Tibial nerve (tissue), 3 donors: ENCODE data around the gene NCOR1.

ENCODE experiments used
- CTCF ChIP-seq, 5 experiments: fragments of 200-600 bp in 3 of 5; fragments of 450-650 bp in 2 of 5; sonication (generic) in 3 of 5; IDR thresholded peaks; one replicate each; pipeline ENCODE4 v1.5.1; 2016 to 2019; ENCODE audit warnings: antibody characterized with exemption in 5 of 5, mild to moderate bottlenecking in 3 of 5, moderate library complexity in 2 of 5
- POLR2A ChIP-seq, 2 donors: fragments of 450-650 bp; IDR thresholded peaks; one replicate each; pipeline ENCODE4 v1.6.1; 2017; ENCODE audit warnings: antibody characterized with exemption in 2 of 2, mild to moderate bottlenecking in 2 of 2, moderate library complexity in 2 of 2

DNA sequence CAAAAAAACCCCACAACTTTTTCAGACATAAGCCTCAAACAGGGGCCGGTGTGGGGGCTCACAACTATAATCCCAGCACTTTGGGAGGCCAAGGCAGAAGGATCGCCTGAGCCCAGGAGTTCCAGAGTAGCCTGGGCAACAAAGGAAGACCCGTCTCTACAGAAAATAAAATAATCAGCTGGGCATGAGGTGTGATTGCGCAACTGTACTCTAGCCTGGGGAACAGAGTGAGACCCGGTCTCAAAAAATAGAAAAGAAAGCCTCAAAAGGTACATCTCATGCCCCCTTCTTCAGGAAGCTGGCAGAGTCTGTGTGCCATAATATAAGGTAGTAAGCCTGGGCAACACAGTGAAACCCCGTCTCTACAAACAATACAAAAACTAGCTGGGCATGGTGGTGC, 219.0 kb downstream of the NCOR1 start:
- no peak for TF ChIP-seq POLR2A (IDR thresholded peaks at IDR 0.05)
- TF ChIP-seq CTCF (IDR thresholded peaks at IDR 0.05) = no peak
